Stimulated activated naive CD4-positive, alpha-beta T cell treated with Interleukin-2 at 50 U/mL for 16 hours (primary cell): Measurements from ENCODE around the gene RPL41.

ENCODE experiments used
- DNase-seq: peaks from one replicate; lab custom pipeline; 2025; lab: John Stamatoyannopoulos, UW

Gene RPL41

GRCh38 chr12:56127888-56128669, 11.6 kb downstream of the RPL41 start, which contains the start of gene ESYT1:
Gene ESYT1, plus strand, starts transcription at chr12:56128267. Its CDS starts 53 bp downstream, at chr12:56128320.
- peak; percentile 98 for DNase-seq

- DNase-seq: peak; percentile 28
Observed at GRCh38 chr12:56128670-56129205, 12.3 kb downstream of the RPL41 start.

GRCh38 chr12:56129206-56129941, 12.9 kb downstream of the RPL41 start:
- DNase-seq: peak; percentile 65

GRCh38 chr12:56129942-56130495, 13.6 kb downstream of the RPL41 start:
- DNase-seq: no peak

GRCh38 chr12:56130876-56131275, 14.4 kb downstream of the RPL41 start:
- DNase-seq: no peak

- no peak for DNase-seq
Observed at GRCh38 chr12:56134897-56135296, 18.5 kb downstream of the RPL41 start.

- DNase-seq: no peak
Observed at GRCh38 chr12:56137853-56138571, 21.6 kb downstream of the RPL41 start.

- DNase-seq: no peak
Observed at GRCh38 chr12:56141946-56142784, 25.7 kb downstream of the RPL41 start.

- DNase-seq: no peak
Observed at GRCh38 chr12:56143217-56143616, 26.8 kb downstream of the RPL41 start.

- DNase-seq: no peak
Observed at GRCh38 chr12:56143870-56144269, 27.4 kb downstream of the RPL41 start.

- no peak for DNase-seq
Observed at GRCh38 chr12:56145217-56145616, 28.8 kb downstream of the RPL41 start.

GRCh38 chr12:56146492-56147460, 30.3 kb downstream of the RPL41 start:
- no peak for DNase-seq

GRCh38 chr12:56150563-56150962, 34.1 kb downstream of the RPL41 start:
- no peak for DNase-seq

GRCh38 chr12:56151672-56152131, 35.3 kb downstream of the RPL41 start:
- peak; percentile 67 for DNase-seq

GRCh38 chr12:56152132-56152755, 35.8 kb downstream of the RPL41 start, which contains the start of gene MYL6B:
Gene MYL6B, plus strand, starts transcription at chr12:56152587. Its CDS starts 1,332 bp downstream, at chr12:56153919.
- peak; percentile 96 for DNase-seq

GRCh38 chr12:56152756-56153677, 36.6 kb downstream of the RPL41 start:
- DNase-seq: no peak

- DNase-seq: no peak
Observed at GRCh38 chr12:56153678-56154065, 37.2 kb downstream of the RPL41 start.

- no peak for DNase-seq
Observed at GRCh38 chr12:56154246-56154771, 37.9 kb downstream of the RPL41 start.
